Stimulated activated CD8-positive, alpha-beta memory T cell treated with anti-CD3 and anti-CD28 coated beads, Interleukin-4, amount 100 ng/mL, for 48 hours (primary cell): Measurements from ENCODE around the gene USP17L15.
"Not testable (repeated sequence)": the region's sequence is repeated elsewhere in the genome, so short reads cannot be mapped to it uniquely, and the experiment has no call there.

Source experiments
- DNase-seq: peaks from one replicate; pipeline ENCODE4 v3.0.0-alpha.2; 2020

Gene USP17L15, protein sequence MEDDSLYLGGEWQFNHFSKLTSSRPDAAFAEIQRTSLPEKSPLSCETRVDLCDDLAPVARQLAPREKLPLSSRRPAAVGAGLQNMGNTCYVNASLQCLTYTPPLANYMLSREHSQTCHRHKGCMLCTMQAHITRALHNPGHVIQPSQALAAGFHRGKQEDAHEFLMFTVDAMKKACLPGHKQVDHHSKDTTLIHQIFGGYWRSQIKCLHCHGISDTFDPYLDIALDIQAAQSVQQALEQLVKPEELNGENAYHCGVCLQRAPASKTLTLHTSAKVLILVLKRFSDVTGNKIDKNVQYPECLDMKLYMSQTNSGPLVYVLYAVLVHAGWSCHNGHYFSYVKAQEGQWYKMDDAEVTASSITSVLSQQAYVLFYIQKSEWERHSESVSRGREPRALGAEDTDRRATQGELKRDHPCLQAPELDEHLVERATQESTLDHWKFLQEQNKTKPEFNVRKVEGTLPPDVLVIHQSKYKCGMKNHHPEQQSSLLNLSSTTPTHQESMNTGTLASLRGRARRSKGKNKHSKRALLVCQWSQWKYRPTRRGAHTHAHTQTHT

GRCh38 chr4:9234085-9234484 lies at the start of gene USP17L15:
USP17L15 (plus strand) TSS chr4:9234385; CDS start chr4:9234385, 0 bp downstream.
- not testable (repeated sequence) for DNase-seq

DNA sequence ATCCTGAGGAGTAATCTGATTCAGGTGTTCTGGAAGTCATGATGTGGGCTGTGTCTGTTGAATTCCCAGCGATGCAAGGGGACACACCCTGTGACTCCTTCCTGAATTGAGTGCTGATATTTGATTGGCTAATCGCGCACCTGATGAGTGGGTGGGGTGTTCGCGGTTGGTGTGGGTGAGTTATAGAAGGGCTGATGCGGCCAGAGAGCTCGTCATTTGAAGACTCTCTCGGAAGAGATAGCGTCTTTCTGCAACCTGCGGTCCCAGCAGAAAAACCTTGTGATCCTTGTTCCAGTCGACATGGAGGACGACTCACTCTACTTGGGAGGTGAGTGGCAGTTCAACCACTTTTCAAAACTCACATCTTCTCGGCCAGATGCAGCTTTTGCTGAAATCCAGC lies 23.8 kb upstream of the USP17L15 start, which contains the start of gene USP17L10:
Gene USP17L10 (plus strand): TSS at position 301 of the 400 bp plus-strand sequence. CDS start 0 bp downstream, at position 301.
- not testable (repeated sequence) for DNase-seq

- DNase-seq: not testable (repeated sequence)
Measured at GRCh38 chr4:9214701-9215100, 19.5 kb upstream of the USP17L15 start.

DNA sequence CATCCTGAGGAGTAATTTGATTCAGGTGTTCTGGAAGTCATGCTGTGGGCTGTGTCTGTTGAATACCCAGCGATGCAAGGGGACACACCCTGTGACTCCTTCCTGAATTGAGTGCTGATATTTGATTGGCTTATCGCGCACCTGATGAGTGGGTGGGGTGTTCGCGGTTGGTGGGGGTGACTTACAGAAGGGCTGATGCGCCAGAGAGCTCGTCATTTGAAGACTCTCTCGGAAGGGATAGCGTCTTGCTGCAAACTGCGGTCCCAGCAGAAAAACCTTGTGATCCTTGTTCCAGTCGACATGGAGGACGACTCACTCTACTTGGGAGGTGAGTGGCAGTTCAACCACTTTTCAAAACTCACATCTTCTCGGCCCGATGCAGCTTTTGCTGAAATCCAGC lies 19.1 kb upstream of the USP17L15 start, which contains the start of gene USP17L11:
Gene USP17L11 (plus strand): TSS at position 301 of the 400 bp plus-strand sequence. CDS start 0 bp downstream, at position 301.
- not testable (repeated sequence) for DNase-seq

GRCh38 chr4:9219852-9220251 lies 14.3 kb upstream of the USP17L15 start, which contains the start of gene USP17L12:
USP17L12 (plus strand) TSS chr4:9220152; CDS start chr4:9220152, 0 bp downstream.
- DNase-seq: not testable (repeated sequence)

DNA sequence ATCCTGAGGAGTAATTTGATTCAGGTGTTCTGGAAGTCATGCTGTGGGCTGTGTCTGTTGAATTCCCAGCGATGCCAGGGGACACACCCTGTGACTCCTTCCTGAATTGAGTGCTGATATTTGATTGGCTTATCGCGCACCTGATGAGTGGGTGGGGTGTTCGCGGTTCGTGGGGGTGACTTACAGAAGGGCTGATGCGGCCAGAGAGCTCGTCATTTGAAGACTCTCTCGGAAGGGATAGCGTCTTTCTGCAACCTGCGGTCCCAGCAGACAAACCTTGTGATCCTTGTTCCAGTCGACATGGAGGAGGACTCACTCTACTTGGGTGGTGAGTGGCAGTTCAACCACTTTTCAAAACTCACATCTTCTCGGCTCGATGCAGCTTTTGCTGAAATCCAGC lies 9.6 kb upstream of the USP17L15 start, which contains the start of gene USP17L13:
Gene USP17L13 (plus strand): TSS at position 301 of the 400 bp plus-strand sequence. CDS start 0 bp downstream, at position 301.
- not testable (repeated sequence) for DNase-seq

- not testable (repeated sequence) for DNase-seq
Measured at GRCh38 chr4:9230249-9230648, 3.9 kb upstream of the USP17L15 start.

GRCh38 chr4:9238461-9238860 lies 4.3 kb downstream of the USP17L15 start:
- not testable (repeated sequence) for DNase-seq

- not testable (repeated sequence) for DNase-seq
Measured at GRCh38 chr4:9243579-9243978, 9.4 kb downstream of the USP17L15 start, which contains the start of gene USP17L17. USP17L17 (plus strand) TSS chr4:9243879; CDS start chr4:9243879, 0 bp downstream.

- peak; percentile 27 for DNase-seq
Measured at GRCh38 chr4:9247953-9248680, 13.9 kb downstream of the USP17L15 start, which contains the start of gene USP17L18. USP17L18 (plus strand) TSS chr4:9248630; CDS start chr4:9248630, 0 bp downstream.

- DNase-seq: not testable (repeated sequence)
Measured at GRCh38 chr4:9253078-9253477, 18.9 kb downstream of the USP17L15 start, which contains the start of gene USP17L19. USP17L19 (plus strand) TSS chr4:9253378; CDS start chr4:9253378, 0 bp downstream.

GRCh38 chr4:9257824-9258223 lies 23.6 kb downstream of the USP17L15 start, which contains the start of gene USP17L20:
USP17L20 (plus strand) TSS chr4:9258124; CDS start chr4:9258124, 0 bp downstream.
- DNase-seq: not testable (repeated sequence)

GRCh38 chr4:9262572-9262971 lies 28.4 kb downstream of the USP17L15 start, which contains the start of gene USP17L21:
USP17L21 (plus strand) TSS chr4:9262872; CDS start chr4:9262872, 0 bp downstream.
- DNase-seq: not testable (repeated sequence)

DNA sequence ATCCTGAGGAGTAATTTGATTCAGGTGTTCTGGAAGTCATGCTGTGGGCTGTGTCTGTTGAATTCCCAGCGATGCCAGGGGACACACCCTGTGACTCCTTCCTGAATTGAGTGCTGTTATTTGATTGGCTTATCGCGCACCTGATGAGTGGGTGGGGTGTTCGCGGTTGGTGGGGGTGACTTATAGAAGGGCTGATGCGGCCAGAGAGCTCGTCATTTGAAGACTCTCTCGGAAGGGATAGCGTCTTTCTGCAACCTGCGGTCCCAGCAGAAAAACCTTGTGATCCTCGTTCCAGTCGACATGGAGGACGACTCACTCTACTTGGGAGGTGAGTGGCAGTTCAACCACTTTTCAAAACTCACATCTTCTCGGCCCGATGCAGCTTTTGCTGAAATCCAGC lies 33.1 kb downstream of the USP17L15 start, which contains the start of gene USP17L22:
Gene USP17L22 (plus strand): TSS at position 301 of the 400 bp plus-strand sequence. CDS start 0 bp downstream, at position 301.
- not testable (repeated sequence) for DNase-seq

GRCh38 chr4:9271719-9272118 lies 37.5 kb downstream of the USP17L15 start:
- DNase-seq: peak; percentile 39
